NCI-H2227 treated with DMSO at 0.1 percent for 48 hours (cell line): ENCODE data around the gene COX7A2L.

ENCODE experiments used
- DNase-seq: peaks from one replicate; lab custom pipeline; 2025; lab: John Stamatoyannopoulos, UW

COX7A2L gene

DNA sequence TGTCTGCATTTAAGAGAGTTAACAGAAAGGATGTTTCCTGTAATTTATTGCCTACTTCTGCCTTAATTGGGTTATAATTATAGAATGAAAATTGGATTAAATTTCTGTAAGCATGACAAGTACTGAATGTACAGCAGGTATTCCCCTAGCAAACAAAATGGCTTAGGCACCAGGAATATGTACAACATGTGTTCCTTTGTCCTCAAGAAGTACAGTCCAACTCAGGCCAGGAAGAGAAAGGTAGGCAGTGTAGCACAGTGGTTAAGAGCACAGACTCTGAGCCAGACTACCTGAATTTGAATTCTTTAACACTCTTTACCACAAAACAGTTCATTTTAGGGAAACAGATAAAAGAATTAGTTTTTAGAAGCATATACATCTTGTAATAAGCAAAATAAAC, 43.1 kb downstream of the COX7A2L start:
- no peak for DNase-seq

DNA sequence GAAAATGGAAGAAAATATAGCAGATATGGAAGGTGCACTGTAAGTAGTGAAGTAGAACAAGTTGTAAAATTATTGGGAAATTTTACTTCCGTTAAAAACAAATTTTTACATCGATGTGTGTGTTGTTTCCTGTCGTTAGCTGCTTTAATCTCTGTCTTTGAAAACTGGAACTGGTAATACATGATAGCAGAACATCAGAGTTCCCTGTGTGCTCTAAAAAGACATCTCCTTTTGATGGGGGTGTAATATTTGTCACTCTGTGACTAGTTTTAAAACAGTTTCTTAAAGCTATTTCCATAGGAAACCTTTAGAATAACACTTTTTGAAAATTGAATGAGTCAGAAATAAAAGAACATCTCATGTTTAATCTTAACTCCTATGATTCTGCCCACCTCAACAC, 43.5 kb downstream of the COX7A2L start:
- no peak for DNase-seq

DNA sequence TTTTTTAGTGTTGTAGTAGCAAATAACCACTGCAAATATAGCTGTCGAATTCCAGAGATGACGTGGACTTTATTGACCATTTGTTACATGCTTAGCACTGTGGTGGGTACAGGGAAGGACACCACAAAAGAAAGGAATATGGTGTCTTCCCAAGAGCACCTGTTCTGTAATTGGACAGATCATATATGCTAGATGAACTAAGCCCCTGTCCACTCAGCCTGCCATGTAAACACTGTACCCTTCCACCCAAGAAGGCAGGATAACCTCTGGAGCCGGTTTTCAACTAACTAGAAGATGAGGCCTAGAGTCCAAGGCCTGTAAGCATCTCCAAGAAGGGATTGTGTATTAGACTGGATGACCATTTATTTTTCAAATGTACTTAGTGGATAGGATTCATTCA, 44.1 kb downstream of the COX7A2L start:
- no peak for DNase-seq

DNA sequence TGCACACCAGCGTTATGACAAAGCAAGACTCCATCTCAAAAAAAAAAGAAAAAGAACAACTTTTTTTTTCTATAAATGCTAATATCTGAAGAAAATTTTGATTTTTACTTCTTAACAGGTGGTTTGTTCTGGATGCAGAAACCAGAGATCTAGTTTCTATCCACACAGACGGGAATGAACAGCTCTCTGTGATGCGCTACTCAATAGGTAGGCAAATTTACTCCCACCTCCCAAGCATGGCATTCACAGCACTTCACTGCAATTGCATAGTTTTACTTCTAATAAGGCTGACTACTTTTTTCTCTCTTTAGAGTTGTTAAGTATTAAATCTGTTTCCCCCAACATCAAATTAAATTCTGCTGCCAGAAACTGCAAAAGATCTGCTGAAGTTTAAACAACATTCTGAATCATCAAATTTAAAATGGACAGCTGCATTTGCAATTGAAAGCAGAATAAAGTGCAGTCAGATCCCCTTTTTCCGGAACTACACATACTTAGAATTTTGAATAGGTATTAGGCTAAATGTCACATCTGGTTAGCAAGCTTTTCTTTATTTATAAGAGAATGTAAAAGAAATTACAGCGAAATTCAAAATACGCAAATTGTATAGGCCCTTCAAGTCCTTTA, 45.1 kb downstream of the COX7A2L start:
- no peak for DNase-seq

DNA sequence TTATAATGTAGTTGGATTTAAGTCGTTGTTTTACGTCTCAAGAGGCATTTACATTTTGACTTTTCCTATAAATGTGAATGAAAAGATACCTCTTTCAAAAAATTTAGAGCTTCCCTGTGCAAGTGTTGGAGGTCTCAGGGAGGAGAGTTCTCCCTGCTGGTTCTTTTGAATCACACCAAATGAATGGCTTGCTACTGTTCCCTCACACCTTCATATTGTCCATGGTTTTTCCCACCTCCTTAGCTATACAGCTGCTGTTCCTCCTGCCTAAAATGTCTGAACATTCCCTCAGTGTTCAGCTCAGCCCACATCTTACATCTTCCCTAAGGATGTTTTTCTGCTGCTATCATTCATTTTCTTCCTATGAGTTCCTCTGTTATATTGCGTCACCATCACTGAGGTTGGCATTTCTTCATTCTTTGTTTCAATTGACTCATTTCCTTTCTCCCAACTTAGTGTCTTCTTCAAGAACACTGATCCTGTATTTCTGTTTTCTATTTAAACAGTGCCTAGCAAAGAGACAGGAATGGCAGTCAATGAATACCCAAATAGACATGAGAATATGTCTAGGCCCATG, 46.0 kb downstream of the COX7A2L start:
- no peak for DNase-seq

- no peak for DNase-seq
Observed at GRCh38 chr2:42312106-42312505, 48.9 kb downstream of the COX7A2L start.

DNA sequence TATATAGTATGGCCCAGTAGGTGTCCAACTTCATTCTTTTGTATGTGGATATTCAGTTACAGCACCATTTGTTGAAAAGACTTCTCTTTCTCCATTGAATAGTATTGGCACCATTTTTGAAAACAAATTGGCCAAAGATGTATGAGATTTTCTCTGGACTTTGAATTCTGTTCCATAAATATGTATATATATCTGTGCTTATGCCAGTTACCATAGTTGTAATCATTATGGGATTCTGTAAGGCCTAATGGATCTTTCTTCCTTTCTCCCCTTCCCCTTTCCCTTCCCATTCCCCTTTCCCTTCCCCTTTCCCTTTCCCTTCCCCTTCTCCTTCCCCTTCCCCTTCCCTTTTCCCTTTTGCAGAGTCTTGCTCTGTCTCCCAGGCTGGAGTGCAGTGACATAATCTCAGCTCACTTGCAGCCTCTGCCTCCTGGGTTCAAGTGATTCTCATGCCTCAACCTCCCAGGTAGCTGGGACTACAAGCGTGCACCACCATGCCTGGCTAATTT, 51.0 kb downstream of the COX7A2L start:
- no peak for DNase-seq

DNA sequence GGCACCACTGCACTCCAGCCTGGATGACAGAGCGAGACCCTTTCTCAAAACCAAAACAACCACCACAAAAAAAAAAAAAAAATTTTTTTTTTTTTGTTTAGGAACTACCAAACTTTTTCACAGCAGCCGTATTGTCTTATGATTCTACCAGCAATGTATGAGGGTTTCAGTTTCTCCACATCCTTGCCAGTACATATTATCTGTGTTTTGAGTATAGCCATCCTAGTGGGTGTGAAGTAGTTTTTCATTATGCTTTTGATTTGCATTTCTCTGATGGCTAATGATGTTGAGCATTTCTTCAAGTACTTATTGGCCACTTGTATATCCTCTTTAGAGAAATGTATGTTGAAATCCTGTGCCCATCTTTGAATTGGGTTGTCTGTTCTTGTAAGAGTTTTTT, 51.7 kb downstream of the COX7A2L start:
- DNase-seq = no peak

- no peak for DNase-seq
Observed at GRCh38 chr2:42307180-42307579, 53.8 kb downstream of the COX7A2L start.

DNA sequence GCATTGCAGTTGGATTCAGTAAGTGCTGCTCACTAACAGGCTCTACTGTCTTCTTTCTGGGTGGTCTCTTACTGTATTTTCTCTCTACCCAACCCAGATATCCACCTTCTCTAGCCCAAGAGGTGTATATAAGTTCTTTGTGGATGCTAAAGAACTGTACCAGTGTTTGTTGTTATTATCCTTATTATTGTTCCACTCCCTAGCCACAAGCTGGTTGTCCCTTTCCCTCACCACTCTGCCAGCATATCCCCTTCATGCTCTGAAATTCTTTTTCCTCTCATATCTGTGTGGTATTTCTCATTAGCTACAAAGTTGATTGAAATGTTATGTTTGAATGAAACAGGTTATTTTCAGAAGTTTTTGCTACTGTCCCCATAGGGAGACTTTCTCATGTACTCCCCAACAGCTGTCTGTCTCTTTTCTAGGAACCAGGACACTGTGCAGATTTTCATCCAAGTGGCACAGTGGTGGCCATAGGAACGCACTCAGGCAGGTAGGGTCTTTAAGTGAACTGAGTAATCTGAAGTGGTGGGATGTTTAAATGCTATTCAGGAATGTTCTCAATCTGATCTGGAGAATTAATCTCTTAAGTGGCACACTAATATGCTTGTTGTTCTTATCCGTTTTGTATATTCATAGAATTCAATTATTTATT, 56.8 kb downstream of the COX7A2L start:
- DNase-seq = no peak

DNA sequence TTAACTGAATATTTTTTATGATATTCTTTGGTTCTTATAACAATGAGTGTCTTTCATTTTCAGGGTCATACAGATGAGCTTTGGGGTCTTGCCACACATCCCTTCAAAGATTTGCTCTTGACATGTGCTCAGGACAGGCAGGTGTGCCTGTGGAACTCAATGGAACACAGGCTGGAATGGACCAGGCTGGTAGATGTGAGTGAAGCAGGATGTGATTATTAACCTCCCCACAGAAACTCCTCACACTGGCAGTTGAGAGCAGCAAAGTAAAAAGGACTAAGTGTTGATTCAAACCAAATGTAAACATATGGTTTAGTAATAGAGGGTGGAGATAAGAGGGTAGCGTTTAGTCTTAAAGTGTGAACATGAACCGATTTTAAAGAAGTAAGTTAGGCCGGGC, 57.8 kb downstream of the COX7A2L start:
- DNase-seq = no peak

- DNase-seq = no peak
Observed at GRCh38 chr2:42300527-42300926, 60.5 kb downstream of the COX7A2L start.
